Osteocyte (in vitro differentiated cells): ENCODE results near the gene PCGF1. TPM values are rescaled to one million over a fixed set of nuclear protein-coding genes. Genes with fewer than 3 reads are reported as not detected.

Experiments
- DNase-seq: peaks from one replicate; pipeline ENCODE4 v3.0.0; 2021; ENCODE audit warnings: mixed read lengths; ENCODE audit not compliant: unreplicated experiment; ENCODE audit errors: extremely low spot score
- H3K27ac Mint-ChIP-seq: one replicate; pipeline ENCODE4 v1.8.0; 2021; ENCODE audit warnings: mild to moderate bottlenecking, mixed read lengths; ENCODE audit not compliant: unreplicated experiment
- H3K27me3 Mint-ChIP-seq: one replicate; pipeline ENCODE4 v1.8.0; 2021; ENCODE audit warnings: mixed read lengths; ENCODE audit not compliant: unreplicated experiment
- H3K36me3 Mint-ChIP-seq: one replicate; pipeline ENCODE4 v1.8.0; 2021; ENCODE audit warnings: mixed read lengths; ENCODE audit not compliant: unreplicated experiment
- H3K4me1 Mint-ChIP-seq: one replicate; pipeline ENCODE4 v1.8.0; 2021; ENCODE audit warnings: mixed read lengths; ENCODE audit not compliant: unreplicated experiment
- H3K4me3 Mint-ChIP-seq: one replicate; pipeline ENCODE4 v1.8.0; 2021; ENCODE audit warnings: mild to moderate bottlenecking, moderate library complexity, mixed read lengths; ENCODE audit not compliant: unreplicated experiment
- H3K9me3 Mint-ChIP-seq: one replicate; pipeline ENCODE4 v1.8.0; 2021; ENCODE audit warnings: mixed read lengths; ENCODE audit not compliant: unreplicated experiment
- total RNA-seq: library from RNA; stranded (reverse); gene quantifications from 2 replicates; pipeline ENCODE4 v1.2.1, GENCODE V29; 2021
- TF ChIP-seq, protein P1 (sequence below): fragments of 200-600 bp; sonication (generic); IDR thresholded peaks from 2 replicates; pipeline ENCODE4 v1.5.0; 2021; ENCODE audit warnings: antibody characterized with exemption, mild to moderate bottlenecking, moderate library complexity

Gene PCGF1
- total RNA-seq, 1 donor from 2014 or later = 32.5 TPM

DNA sequence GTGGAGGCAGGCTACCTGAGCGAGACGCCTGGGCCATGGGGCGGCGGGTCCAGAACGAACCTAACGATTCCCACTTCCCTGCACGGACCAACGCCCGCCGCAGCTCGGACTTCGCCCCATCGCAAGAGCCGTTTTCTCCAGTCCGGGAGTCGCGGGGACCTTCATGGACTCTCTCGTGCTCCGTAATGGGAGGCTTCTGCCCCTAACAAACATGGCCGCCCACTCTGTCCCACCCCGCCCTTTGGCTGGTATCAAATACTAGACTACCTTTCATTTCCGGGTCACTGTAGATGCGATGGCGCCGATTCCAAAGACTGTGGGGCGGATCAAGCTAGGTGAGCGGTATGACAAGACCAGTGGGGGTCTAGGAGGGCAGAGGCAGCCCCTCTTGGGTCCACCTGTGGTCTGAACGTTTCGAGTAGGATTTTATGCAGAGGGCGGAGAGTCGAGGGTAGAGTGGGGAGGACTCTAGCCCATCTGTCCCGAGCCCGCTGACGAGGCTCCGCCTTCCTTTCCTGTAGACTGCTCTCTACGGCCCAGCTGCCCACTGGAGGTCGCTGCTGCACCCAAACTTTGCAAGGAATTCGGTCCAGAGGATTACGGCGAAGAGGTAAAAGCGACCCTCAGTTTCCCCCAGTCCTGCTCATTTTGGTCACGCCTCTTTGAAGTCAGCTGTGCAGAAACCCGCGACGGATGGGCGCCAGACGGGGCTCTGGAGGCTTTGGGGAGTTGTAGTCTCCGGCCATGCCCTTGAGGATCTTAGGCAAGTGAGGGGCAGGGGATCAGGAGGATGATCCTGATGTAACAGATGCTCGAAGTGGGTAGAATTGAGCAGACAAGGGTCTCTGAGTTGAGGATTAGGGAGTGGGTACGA is 24.5 kb downstream of the PCGF1 start, which contains the start of the genes CCDC142 and TTC31:
Gene CCDC142 (minus strand): TSS at position 198 of the 874 bp plus-strand sequence. CDS start 161 bp downstream, at position 37.
Gene TTC31 (plus strand): TSS at position 281 of the 874 bp plus-strand sequence. CDS start 15 bp downstream, at position 296.
- Mint-ChIP-seq H3K9me3 (no peaks in the 10 kb centered on the region), H3K27me3 (no peaks in the 10 kb centered on the region), H3K4me1 (peaks cover 30% of the 10 kb centered on the region), H3K4me3 (peak within 1 kb of the TSS; percentile 99), H3K36me3 (peaks cover 16% of the 10 kb centered on the region), H3K27ac (peak within 1 kb of the TSS; percentile 99)
- TF ChIP-seq, protein P1, sequence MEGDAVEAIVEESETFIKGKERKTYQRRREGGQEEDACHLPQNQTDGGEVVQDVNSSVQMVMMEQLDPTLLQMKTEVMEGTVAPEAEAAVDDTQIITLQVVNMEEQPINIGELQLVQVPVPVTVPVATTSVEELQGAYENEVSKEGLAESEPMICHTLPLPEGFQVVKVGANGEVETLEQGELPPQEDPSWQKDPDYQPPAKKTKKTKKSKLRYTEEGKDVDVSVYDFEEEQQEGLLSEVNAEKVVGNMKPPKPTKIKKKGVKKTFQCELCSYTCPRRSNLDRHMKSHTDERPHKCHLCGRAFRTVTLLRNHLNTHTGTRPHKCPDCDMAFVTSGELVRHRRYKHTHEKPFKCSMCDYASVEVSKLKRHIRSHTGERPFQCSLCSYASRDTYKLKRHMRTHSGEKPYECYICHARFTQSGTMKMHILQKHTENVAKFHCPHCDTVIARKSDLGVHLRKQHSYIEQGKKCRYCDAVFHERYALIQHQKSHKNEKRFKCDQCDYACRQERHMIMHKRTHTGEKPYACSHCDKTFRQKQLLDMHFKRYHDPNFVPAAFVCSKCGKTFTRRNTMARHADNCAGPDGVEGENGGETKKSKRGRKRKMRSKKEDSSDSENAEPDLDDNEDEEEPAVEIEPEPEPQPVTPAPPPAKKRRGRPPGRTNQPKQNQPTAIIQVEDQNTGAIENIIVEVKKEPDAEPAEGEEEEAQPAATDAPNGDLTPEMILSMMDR = peak; percentile 97
- peak; percentile 96 for DNase-seq

DNA sequence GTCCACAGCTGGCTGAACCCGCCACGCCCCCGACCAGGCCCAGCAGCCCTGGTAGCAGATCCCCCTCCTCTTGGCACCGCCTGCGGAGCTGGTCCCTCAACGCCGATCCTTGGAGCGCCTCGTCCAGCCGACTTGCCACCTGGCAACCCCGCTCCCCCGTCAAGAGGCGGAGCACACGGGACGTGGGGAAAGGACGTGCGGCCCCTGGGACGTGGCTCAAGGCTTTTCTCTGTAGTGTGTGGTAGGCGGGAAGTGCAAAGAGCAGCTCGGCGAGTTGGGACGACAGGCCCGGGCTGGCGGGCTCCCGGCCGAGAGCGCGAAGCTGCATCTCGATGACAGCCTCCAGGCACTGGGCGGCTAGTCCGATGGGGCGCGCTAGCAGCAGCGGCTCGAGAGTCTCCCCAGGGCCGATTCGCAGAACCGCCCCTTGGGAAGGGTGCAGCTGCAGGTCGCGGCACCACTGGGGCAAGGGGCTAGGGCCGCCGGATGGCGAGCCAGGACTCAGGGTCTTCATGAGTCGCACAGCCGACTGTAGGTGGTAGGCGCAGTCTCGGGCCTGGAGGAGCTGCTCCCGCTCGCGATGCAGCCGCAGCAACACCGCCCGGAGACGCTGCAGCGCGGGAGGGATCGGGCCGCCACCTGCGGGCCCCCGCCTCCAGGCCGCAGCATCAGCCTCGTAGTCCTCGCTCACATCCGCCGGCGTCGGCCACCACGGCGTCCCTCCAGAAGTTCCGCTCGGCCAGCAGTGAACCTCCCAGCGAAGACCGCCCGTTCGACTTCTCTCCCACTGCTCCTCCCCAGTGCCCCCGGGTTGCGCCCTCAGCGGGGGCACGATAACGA is 25.3 kb downstream of the PCGF1 start:
- H3K27ac Mint-ChIP-seq = peak overlapping the region; percentile 99
- DNase-seq = no peak
- peaks cover 30% of the 10 kb centered on the region for H3K4me1 Mint-ChIP-seq
- no peaks in the 10 kb centered on the region for H3K9me3 Mint-ChIP-seq
- TF ChIP-seq, protein P1 = no peak
- H3K36me3 Mint-ChIP-seq = peaks cover 16% of the 10 kb centered on the region
- peak overlapping the region; percentile 99 for H3K4me3 Mint-ChIP-seq
- H3K27me3 Mint-ChIP-seq = no peaks in the 10 kb centered on the region

DNA sequence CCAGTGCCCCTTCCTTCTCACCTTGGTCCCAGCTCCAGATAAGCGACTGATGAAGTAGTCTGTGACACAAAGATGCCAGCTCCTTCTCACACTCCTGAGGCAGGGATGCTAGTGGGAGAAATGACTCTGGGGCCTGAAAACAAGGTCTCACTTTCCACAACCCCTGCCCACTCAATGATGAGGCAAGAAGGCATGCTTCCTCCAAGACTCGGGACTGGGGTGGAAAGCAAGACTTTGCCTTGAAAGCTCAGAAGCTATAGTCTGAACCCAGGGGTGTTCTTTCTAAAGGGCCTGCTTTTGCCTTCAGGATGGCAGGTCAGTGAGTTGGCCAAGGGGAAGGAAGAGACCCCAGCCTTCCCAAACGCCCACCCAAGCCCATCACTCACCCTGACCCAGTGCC is 26.1 kb downstream of the PCGF1 start:
- peaks cover 30% of the 10 kb centered on the region for H3K4me1 Mint-ChIP-seq
- no peak overlapping the region for H3K27ac Mint-ChIP-seq
- H3K36me3 Mint-ChIP-seq = peaks cover 16% of the 10 kb centered on the region
- H3K4me3 Mint-ChIP-seq = peak overlapping the region; percentile 99
- no peak for DNase-seq
- TF ChIP-seq, protein P1 = no peak
- no peaks in the 10 kb centered on the region for H3K27me3 Mint-ChIP-seq
- no peaks in the 10 kb centered on the region for H3K9me3 Mint-ChIP-seq

DNA sequence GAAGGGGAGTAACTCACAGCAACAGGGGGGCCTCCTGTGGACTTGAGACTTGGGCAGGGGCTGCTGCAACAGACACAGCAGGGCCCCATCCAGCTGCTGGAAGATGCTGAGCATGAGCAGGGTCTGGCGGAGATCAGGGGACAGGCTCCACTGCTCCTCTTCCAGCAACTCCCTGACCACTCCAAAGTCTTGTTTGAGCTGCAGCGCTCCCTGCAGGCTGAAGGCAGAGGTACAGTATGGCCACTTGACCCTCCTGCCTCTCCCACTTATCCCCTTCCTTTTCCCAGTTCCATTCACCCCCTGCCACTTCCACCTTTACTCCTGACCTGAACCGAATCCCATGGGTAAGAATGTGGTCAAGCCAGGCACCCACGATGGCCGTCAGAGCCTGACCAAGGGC is 32.6 kb downstream of the PCGF1 start:
- H3K36me3 Mint-ChIP-seq = peaks cover 19% of the 10 kb centered on the region
- H3K9me3 Mint-ChIP-seq = no peaks in the 10 kb centered on the region
- H3K27me3 Mint-ChIP-seq = no peaks in the 10 kb centered on the region
- peaks cover 27% of the 10 kb centered on the region for H3K4me1 Mint-ChIP-seq
- no peak overlapping the region for H3K4me3 Mint-ChIP-seq
- no peak overlapping the region for H3K27ac Mint-ChIP-seq
- no peak for DNase-seq
- TF ChIP-seq, protein P1 = peak; percentile 27
